Nephron progenitor cell (in vitro differentiated cells): ENCODE data around the gene MGMT.

ENCODE experiments used
- DNase-seq: peaks from one replicate; pipeline ENCODE4 v3.0.0; 2021
- H3K27ac Mint-ChIP-seq: 2 replicates; pipeline ENCODE4 v1.8.0; 2021; ENCODE audit warnings: mild to moderate bottlenecking, moderate library complexity, mixed read lengths
- H3K27me3 Mint-ChIP-seq: 2 replicates; pipeline ENCODE4 v1.8.0; 2021; ENCODE audit warnings: mild to moderate bottlenecking, low read depth, mixed read lengths; ENCODE audit not compliant: poor library complexity
- H3K36me3 Mint-ChIP-seq: 2 replicates; pipeline ENCODE4 v1.8.0; 2021; ENCODE audit warnings: low read depth, mixed read lengths
- H3K4me1 Mint-ChIP-seq: 2 replicates; pipeline ENCODE4 v1.8.0; 2021; ENCODE audit warnings: mixed read lengths
- H3K4me3 Mint-ChIP-seq: 2 replicates; pipeline ENCODE4 v1.8.0; 2021; ENCODE audit warnings: mild to moderate bottlenecking, moderate library complexity, mixed read lengths
- H3K9me3 Mint-ChIP-seq: 2 replicates; pipeline ENCODE4 v1.8.0; 2021; ENCODE audit warnings: mild to moderate bottlenecking, moderate library complexity, mixed read lengths
- CTCF ChIP-seq: fragments of 200-600 bp; sonication (generic); IDR thresholded peaks from 2 replicates; pipeline ENCODE4 v1.5.0; 2021; ENCODE audit warnings: antibody characterized with exemption

The MGMT gene

GRCh38 chr10:129779126-129780111, 312.4 kb downstream of the MGMT start:
- H3K27ac Mint-ChIP-seq: no peak overlapping the region

DNA sequence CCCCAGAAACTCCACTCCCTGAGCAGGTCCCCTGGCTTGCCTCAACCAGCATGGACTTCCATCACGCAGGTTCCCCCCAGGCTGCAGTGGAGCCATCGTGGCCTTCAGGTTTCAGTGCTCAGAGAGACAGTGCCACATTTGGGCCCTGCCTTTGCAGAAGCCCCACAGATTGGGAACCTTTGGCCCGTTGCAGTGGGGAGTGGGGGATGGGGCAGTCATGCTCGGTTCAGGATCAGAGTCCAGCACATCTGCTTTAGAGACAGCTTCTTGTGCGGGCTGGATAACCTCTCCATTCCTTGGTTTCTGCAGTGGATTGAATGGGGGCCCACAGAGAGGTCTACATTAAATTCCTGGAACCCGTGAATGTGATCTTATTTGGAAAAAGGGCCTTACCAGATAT, 313.2 kb downstream of the MGMT start:
- peaks cover 5% of the 10 kb centered on the region for H3K4me1 Mint-ChIP-seq
- peaks cover 6% of the 10 kb centered on the region for H3K36me3 Mint-ChIP-seq
- TF ChIP-seq CTCF: no peak
- H3K9me3 Mint-ChIP-seq: no peaks in the 10 kb centered on the region
- DNase-seq: no peak
- no peak overlapping the region for H3K4me3 Mint-ChIP-seq
- H3K27me3 Mint-ChIP-seq: no peaks in the 10 kb centered on the region
- H3K27ac Mint-ChIP-seq: no peak overlapping the region

More at GRCh38 chr10:129779126-129780111, 312.4 kb downstream of the MGMT start:
- Mint-ChIP-seq H3K36me3 (peaks cover 6% of the 10 kb centered on the region), H3K27me3 (no peaks in the 10 kb centered on the region), H3K9me3 (no peaks in the 10 kb centered on the region), H3K4me1 (peaks cover 5% of the 10 kb centered on the region), H3K4me3 (no peak overlapping the region)
- TF ChIP-seq CTCF: no peak
- no peak for DNase-seq

- no peak for TF ChIP-seq CTCF
- DNase-seq: no peak
- H3K9me3 Mint-ChIP-seq: no peaks in the 10 kb centered on the region
- H3K27ac Mint-ChIP-seq: peak overlapping the region; percentile 92
- H3K36me3 Mint-ChIP-seq: peaks cover 6% of the 10 kb centered on the region
- H3K27me3 Mint-ChIP-seq: no peaks in the 10 kb centered on the region
- peaks cover 5% of the 10 kb centered on the region for H3K4me1 Mint-ChIP-seq
- H3K4me3 Mint-ChIP-seq: no peak overlapping the region
Observed at GRCh38 chr10:129780901-129781795, 314.1 kb downstream of the MGMT start.

DNA sequence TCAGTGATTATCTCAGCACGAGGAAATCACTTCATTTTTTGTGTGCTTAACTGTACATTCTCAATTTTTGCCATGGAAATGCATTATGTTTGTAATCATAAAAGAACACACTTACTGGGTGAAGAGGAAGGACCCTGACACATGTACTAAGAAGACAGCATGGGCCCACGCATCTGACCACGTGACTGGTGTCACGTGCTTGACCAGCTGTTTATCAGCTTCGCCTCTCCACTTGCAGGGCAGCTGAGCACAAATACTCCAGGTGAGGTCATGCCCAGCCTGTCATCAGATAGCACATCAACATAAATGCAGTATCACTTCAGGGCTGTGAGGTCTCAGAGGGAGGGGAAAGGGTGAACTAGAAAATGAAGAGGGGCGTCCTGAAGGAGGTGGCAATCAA, 317.2 kb downstream of the MGMT start:
- Mint-ChIP-seq H3K9me3 (peaks cover under 1% of the 10 kb centered on the region), H3K4me1 (peaks cover 14% of the 10 kb centered on the region), H3K27me3 (no peaks in the 10 kb centered on the region), H3K36me3 (peaks cover 4% of the 10 kb centered on the region), H3K4me3 (no peak overlapping the region), H3K27ac (peak overlapping the region; percentile 52)
- no peak for DNase-seq
- TF ChIP-seq CTCF: no peak

DNA sequence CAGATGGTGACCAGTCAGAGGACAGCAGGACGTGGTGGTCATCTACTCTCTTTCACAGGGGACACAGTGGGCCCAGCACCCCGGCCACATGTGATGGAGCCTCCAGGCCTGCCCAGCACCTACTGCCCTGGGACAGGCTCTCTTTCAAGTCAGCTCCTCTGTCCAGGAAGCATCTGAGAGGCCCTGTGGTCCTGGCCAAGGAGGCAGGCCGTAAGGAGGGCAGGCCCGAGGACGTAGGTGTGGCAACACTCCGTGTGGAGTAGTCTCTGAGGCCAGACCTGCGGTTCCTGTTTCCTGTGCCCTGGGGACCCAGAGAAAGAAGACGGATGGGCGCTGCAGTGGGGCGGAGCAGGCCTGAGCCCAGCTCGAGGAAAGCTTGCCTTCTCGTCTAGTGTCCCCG, 317.9 kb downstream of the MGMT start:
- peaks cover 14% of the 10 kb centered on the region for H3K4me1 Mint-ChIP-seq
- no peak overlapping the region for H3K4me3 Mint-ChIP-seq
- TF ChIP-seq CTCF: no peak
- no peaks in the 10 kb centered on the region for H3K27me3 Mint-ChIP-seq
- H3K27ac Mint-ChIP-seq: no peak overlapping the region
- no peak for DNase-seq
- H3K9me3 Mint-ChIP-seq: peaks cover 6% of the 10 kb centered on the region
- H3K36me3 Mint-ChIP-seq: peaks cover 10% of the 10 kb centered on the region
